Psoas muscle (tissue), 8 donors: ENCODE measurements around the gene ABHD2. TPM values are rescaled to one million over a fixed set of nuclear protein-coding genes. Genes with fewer than 3 reads are reported as not detected.

Experiments used
- ATAC-seq, 4 donors: fragments of 200-7000 bp; cut with Tn5 transposase; one replicate each; pipeline ENCODE4 v1.9.1; 2020; ENCODE audit warnings: moderate library complexity in 3 of 4, mild to moderate bottlenecking in 2 of 4
- DNase-seq, 2 donors: peaks; one replicate each; pipeline ENCODE4 v3.0.0-alpha.2; 2020
- H3K27ac ChIP-seq: fragments of 200-600 bp; one replicate; pipeline ENCODE4 v1.8.0; 2022
- H3K27me3 ChIP-seq, 3 donors: fragments of 200-600 bp in 1 of 3; one replicate each; pipeline versions ENCODE4 v1.6.1 to v1.8.0; 2013 to 2022; ENCODE audit warnings: low read length in 2 of 3, mild to moderate bottlenecking in 2 of 3, moderate library complexity in 1 of 3; ENCODE audit not compliant: insufficient read depth in 3 of 3
- H3K36me3 ChIP-seq, 2 donors: fragments of 200-600 bp in 1 of 2; one replicate each; pipeline versions ENCODE4 v1.6.1 to v1.8.0; 2013 to 2022; ENCODE audit warnings: low read depth in 1 of 2, mild to moderate bottlenecking in 1 of 2, moderate library complexity in 1 of 2; ENCODE audit not compliant: insufficient read depth in 1 of 2
- H3K4me1 ChIP-seq: fragments of 200-600 bp; one replicate; pipeline ENCODE4 v1.8.0; 2022
- H3K4me3 ChIP-seq: fragments of 200-600 bp; one replicate; pipeline ENCODE4 v1.8.0; 2022; ENCODE audit warnings: mild to moderate bottlenecking
- H3K9me3 ChIP-seq: fragments of 200-600 bp; one replicate; pipeline ENCODE4 v1.8.0; 2022
- CTCF ChIP-seq: fragments of 200-600 bp; IDR thresholded peaks from one replicate; pipeline ENCODE4 v1.8.0; 2022; ENCODE audit warnings: antibody characterized with exemption
- WGBS, 3 donors: extraction: QIAGEN DNeasy Blood & Tissue Kit; methylation state at CpG; one replicate each; pipeline versions ENCODE4 v1.1.6 to v1.1.7; 2013; 5-methylcytosine and 5-hydroxymethylcytosine counted together
- intact Hi-C, 2 donors: fragments of 100-400 bp; cut with DNase I; formaldehyde crosslinking; loops; one replicate each; pipeline versions ENCODE4 v1.11.0 to v1.14.2; 2022
- polyA plus RNA-seq, 3 donors: library from polyadenylated mRNA; stranded (reverse); fragments of 200-250 nt; gene quantifications; one replicate each; pipeline ENCODE4 v1.2.3, GENCODE V29; 2013
- total RNA-seq, 4 donors: library from RNA; stranded (reverse); fragmentation: NEBNext Ultra II Directional in 2 of 4; extraction: Animal tissue kit (Norgen Biotek cat#: 25700) in 2 of 4; gene quantifications; one replicate each; pipeline versions ENCODE4 v1.2.1 to v1.2.4, GENCODE V29; 2021 to 2023
- donor health status: healthy with polysubstance abuse.
- donor health status: DM: no; HTN: no; CAD: no; lungs with moderate emphysema.
- donor health status: Bipolar disorder and iron deficiency.
- donor health status: healthy.
- donor health status: DM: yes; HTN: yes; CAD: no.
- donor health status: DM: no; HTN: no; CAD: no.
- donor health status: DM: no; HTN: no; CAD: no.
- donor health status: DM: yes; HTN: yes; CAD: no.

The ABHD2 gene
- total and polyA plus RNA-seq, 7 donors = 10.8 to 215 (median 66.1) TPM

- H3K9me3 ChIP-seq = no peaks in the 10 kb centered on the region
- DNase-seq (peak in 1 of 2 donors; percentile 28), ATAC-seq (peak; percentile 64 to 81 (median 71))
- peaks cover 3 to 44% of the 10 kb centered on the region in 2 donors for H3K36me3 ChIP-seq
- H3K27ac ChIP-seq = peak overlapping the region; percentile 78
- no peak for TF ChIP-seq CTCF
- 30 to 48% (median 33%) methylated on average over 7 of the region's 7 CpGs for WGBS, 3 donors
- H3K4me1 ChIP-seq = peaks cover 53% of the 10 kb centered on the region
- no peaks in the 10 kb centered on the region for H3K27me3 ChIP-seq
- H3K4me3 ChIP-seq = no peak overlapping the region
- intact Hi-C loops = loop anchor here in 1 of 2 donors (5.0 kb wide), 1 partner anchor 42 kb away; no protein-coding TSS in a partner anchor
These were observed 61.3 kb downstream of the ABHD2 start for GRCh38 chr15:89149501-89150101.

- ATAC-seq = peak; percentile 52 to 78 (median 74)
- no peak for TF ChIP-seq CTCF
These were observed 62.0 kb downstream of the ABHD2 start for GRCh38 chr15:89150287-89150686.

GRCh38 chr15:89150762-89151664, 62.8 kb downstream of the ABHD2 start:
- no peak for ATAC-seq
- Histone ChIP-seq H3K4me3 (no peak overlapping the region), H3K27me3 (no peaks in the 10 kb centered on the region), H3K36me3 (peaks cover 3 to 45% of the 10 kb centered on the region in 2 donors), H3K27ac (peak overlapping the region; percentile 78), H3K4me1 (peaks cover 49% of the 10 kb centered on the region), H3K9me3 (no peaks in the 10 kb centered on the region)
- DNase-seq = no peak
- 63 to 76% (median 66%) methylated on average over 12 of the region's 12 CpGs for WGBS, 3 donors
- no peak for TF ChIP-seq CTCF
- intact Hi-C loops = loop anchor here in 1 of 2 donors (5.0 kb wide), 1 partner anchor 44 kb away; no protein-coding TSS in a partner anchor

More at GRCh38 chr15:89150287-89150686, 62.0 kb downstream of the ABHD2 start:
- H3K27ac ChIP-seq = peak overlapping the region; percentile 78
- intact Hi-C loops = loop anchor here in 1 of 2 donors (5.0 kb wide), 1 partner anchor 43 kb away; no protein-coding TSS in a partner anchor
- H3K4me3 ChIP-seq = no peak overlapping the region
- WGBS, 3 donors = 26 to 44% (median 42%) methylated on average over 3 of the region's 3 CpGs
- H3K9me3 ChIP-seq = no peaks in the 10 kb centered on the region
- peaks cover 3 to 43% of the 10 kb centered on the region in 2 donors for H3K36me3 ChIP-seq
- no peak for DNase-seq
- H3K4me1 ChIP-seq = peaks cover 53% of the 10 kb centered on the region
- H3K27me3 ChIP-seq = no peaks in the 10 kb centered on the region

- peak overlapping the region; percentile 73 for H3K27ac ChIP-seq
- H3K36me3 ChIP-seq = peaks cover 3 to 77% of the 10 kb centered on the region in 2 donors
- no peak overlapping the region for H3K4me3 ChIP-seq
- ATAC-seq = peak in 1 of 4 donors; percentile 1
- no peak for DNase-seq
- no peaks in the 10 kb centered on the region for H3K9me3 ChIP-seq
- peaks cover 30% of the 10 kb centered on the region for H3K4me1 ChIP-seq
- TF ChIP-seq CTCF = no peak
- intact Hi-C loops = no loop called here
- no peaks in the 10 kb centered on the region for H3K27me3 ChIP-seq
- 89 to 93% (median 90%) methylated on average over 10 of the region's 10 CpGs for whole genome bisulfite sequencing, 3 donors
These were observed 66.9 kb downstream of the ABHD2 start for GRCh38 chr15:89155122-89155521.
